Liver (tissue), 3 donors: ENCODE data around the gene CMTM7.
"Not testable (repeated sequence)": the region's sequence is repeated elsewhere in the genome, so short reads cannot be mapped to it uniquely, and the experiment has no call there.

ENCODE experiments used
- FOXA1 ChIP-seq: IDR thresholded peaks from 2 replicates; pipeline ENCODE4 v1.6.1; 2016; ENCODE audit warnings: antibody characterized with exemption
- GABPA ChIP-seq, 2 donors: IDR thresholded peaks in 1 of 2; conservative IDR thresholded peaks in 1 of 2; 2 replicates each; pipeline ENCODE4 v1.6.1; 2016; ENCODE audit warnings: antibody characterized with exemption in 2 of 2, mild to moderate bottlenecking in 1 of 2, moderate library complexity in 1 of 2
- JUND ChIP-seq, 2 donors: IDR thresholded peaks; 2 replicates each; pipeline ENCODE4 v1.6.1; 2016; ENCODE audit warnings: antibody characterized with exemption in 2 of 2
- YY1 ChIP-seq: IDR thresholded peaks from 2 replicates; pipeline ENCODE4 v1.6.1; 2016; ENCODE audit warnings: antibody characterized with exemption, mild to moderate bottlenecking
- TF ChIP-seq, protein P1 (sequence below): IDR thresholded peaks from 2 replicates; pipeline ENCODE4 v1.6.1; 2016; ENCODE audit warnings: antibody characterized with exemption
- TF ChIP-seq, protein P2 (sequence below): fragments of 150-350 bp; IDR thresholded peaks from 2 replicates; pipeline ENCODE4 v1.5.1; 2017; ENCODE audit warnings: improper control_type of control experiment, low read depth, low read length; ENCODE audit not compliant: missing input control
- TF ChIP-seq, protein P3 (sequence below): IDR thresholded peaks from 2 replicates; pipeline ENCODE4 v1.6.1; 2016; ENCODE audit warnings: antibody characterized with exemption
- donor health status: healthy.
- donor health status: healthy.

DNA sequence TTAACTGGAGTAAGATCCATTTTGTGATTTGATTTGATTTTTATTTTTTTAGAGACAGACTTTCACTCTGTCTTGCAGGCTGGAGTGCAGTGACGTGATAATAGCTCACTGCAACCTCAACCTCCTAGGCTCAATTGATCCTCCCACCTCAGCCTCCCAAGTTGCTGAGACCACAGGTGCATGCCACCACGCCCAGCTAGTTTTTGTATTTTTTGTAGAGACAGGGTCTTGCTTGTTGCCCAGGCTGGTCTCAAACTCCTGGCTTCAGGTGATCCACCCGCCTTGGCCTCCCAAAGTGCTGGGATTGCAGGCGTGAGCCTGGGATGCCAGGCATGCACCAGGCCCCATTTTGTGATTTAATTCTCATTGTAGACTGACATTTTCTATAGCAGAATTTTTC is 47.8 kb downstream of the CMTM7 start:
- TF ChIP-seq, protein P1, sequence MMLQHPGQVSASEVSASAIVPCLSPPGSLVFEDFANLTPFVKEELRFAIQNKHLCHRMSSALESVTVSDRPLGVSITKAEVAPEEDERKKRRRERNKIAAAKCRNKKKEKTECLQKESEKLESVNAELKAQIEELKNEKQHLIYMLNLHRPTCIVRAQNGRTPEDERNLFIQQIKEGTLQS = not testable (repeated sequence)
- TF ChIP-seq, protein P2, sequence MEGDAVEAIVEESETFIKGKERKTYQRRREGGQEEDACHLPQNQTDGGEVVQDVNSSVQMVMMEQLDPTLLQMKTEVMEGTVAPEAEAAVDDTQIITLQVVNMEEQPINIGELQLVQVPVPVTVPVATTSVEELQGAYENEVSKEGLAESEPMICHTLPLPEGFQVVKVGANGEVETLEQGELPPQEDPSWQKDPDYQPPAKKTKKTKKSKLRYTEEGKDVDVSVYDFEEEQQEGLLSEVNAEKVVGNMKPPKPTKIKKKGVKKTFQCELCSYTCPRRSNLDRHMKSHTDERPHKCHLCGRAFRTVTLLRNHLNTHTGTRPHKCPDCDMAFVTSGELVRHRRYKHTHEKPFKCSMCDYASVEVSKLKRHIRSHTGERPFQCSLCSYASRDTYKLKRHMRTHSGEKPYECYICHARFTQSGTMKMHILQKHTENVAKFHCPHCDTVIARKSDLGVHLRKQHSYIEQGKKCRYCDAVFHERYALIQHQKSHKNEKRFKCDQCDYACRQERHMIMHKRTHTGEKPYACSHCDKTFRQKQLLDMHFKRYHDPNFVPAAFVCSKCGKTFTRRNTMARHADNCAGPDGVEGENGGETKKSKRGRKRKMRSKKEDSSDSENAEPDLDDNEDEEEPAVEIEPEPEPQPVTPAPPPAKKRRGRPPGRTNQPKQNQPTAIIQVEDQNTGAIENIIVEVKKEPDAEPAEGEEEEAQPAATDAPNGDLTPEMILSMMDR = not testable (repeated sequence)
- TF ChIP-seq, protein P3, sequence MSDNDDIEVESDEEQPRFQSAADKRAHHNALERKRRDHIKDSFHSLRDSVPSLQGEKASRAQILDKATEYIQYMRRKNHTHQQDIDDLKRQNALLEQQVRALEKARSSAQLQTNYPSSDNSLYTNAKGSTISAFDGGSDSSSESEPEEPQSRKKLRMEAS = not testable (repeated sequence)
- not testable (repeated sequence) for TF ChIP-seq YY1; JUND (IDR thresholded peaks at IDR 0.05); FOXA1; GABPA (IDR thresholded peaks at IDR 0.05 in 1 of 2, conservative IDR thresholded peaks at IDR 0.05 in 1 of 2)
